GM19035 (cell line): ENCODE measurements around the gene ODF2.

ENCODE experiments used
- ATAC-seq: cut with Tn5 transposase; IDR thresholded peaks from one replicate; pipeline ENCODE4 v1.9.1; 2021; ENCODE audit not compliant: unreplicated experiment

ODF2 gene

GRCh38 chr9:128526720-128527119 is 70.9 kb downstream of the ODF2 start:
- ATAC-seq = no peak

GRCh38 chr9:128528445-128529160 is 72.8 kb downstream of the ODF2 start:
- ATAC-seq = no peak

GRCh38 chr9:128529191-128529590 is 73.4 kb downstream of the ODF2 start:
- ATAC-seq = no peak

GRCh38 chr9:128532581-128532980 is 76.8 kb downstream of the ODF2 start:
- no peak for ATAC-seq

- no peak for ATAC-seq
Measured at GRCh38 chr9:128540634-128541360, 85.0 kb downstream of the ODF2 start.

GRCh38 chr9:128546504-128546903 is 90.7 kb downstream of the ODF2 start:
- ATAC-seq = no peak

- no peak for ATAC-seq
Measured at GRCh38 chr9:128548876-128549275, 93.1 kb downstream of the ODF2 start.

- no peak for ATAC-seq
Measured at GRCh38 chr9:128550226-128550625, 94.4 kb downstream of the ODF2 start.
